ENCODE measurements around the gene TMEM9.

TMEM9 gene

DNA sequence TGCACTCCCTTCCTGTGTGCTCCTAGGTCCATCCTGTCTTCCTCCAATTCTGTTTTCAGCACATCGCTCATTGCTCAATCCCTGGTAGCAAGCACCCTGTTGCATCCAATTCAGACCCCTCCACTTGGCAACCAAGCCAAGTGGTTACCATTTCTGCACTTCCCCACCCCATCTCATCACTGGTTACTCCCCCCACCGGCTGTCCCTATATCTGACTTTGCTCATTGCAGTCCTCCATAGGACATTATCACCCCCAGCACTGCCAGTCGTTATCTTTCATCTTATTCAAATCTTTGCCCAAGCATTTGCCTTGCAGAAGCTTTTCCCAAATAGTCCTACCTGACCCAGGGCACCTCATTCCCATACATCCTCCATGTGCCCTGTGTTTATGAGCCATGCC lies 2.1 kb upstream of the TMEM9 start:
- TF ChIP-seq ZNF384 (IDR thresholded peaks at IDR 0.05) (no peak), FOXK2 (IDR thresholded peaks at IDR 0.05) (no peak), LEF1 (IDR thresholded peaks at IDR 0.05; ENCODE audit: borderline replicate concordance) (no peak)
- ChIA-PET CTCF (no interaction called here), POLR2A (interaction anchor here (4.7 kb wide), 1 partner anchor 14 kb away, joined by 31 read pairs; no protein-coding TSS in a partner anchor)
- no peak for DNase-seq (ENCODE audit: extremely low spot score)

GRCh38 chr1:201155354-201155753 lies 1.1 kb upstream of the TMEM9 start:
- TF ChIP-seq ZNF384 (IDR thresholded peaks at IDR 0.05) (no peak), SP1 (IDR thresholded peaks at IDR 0.05) (no peak), CTBP1 (IDR thresholded peaks at IDR 0.05; ENCODE audit: borderline replicate concordance) (no peak), ARNT (IDR thresholded peaks at IDR 0.05) (no peak), L3MBTL2 (conservative IDR thresholded peaks at IDR 0.05) (no peak), HDGF (IDR thresholded peaks at IDR 0.05; ENCODE audit: borderline replicate concordance) (no peak), FOXA1 (IDR thresholded peaks at IDR 0.05) (no peak), ELF4 (IDR thresholded peaks at IDR 0.05) (no peak), NFRKB (IDR thresholded peaks at IDR 0.05) (no peak), BHLHE40 (IDR thresholded peaks at IDR 0.05; ENCODE audit: borderline replicate concordance) (no peak)
- TF ChIP-seq, protein P1, sequence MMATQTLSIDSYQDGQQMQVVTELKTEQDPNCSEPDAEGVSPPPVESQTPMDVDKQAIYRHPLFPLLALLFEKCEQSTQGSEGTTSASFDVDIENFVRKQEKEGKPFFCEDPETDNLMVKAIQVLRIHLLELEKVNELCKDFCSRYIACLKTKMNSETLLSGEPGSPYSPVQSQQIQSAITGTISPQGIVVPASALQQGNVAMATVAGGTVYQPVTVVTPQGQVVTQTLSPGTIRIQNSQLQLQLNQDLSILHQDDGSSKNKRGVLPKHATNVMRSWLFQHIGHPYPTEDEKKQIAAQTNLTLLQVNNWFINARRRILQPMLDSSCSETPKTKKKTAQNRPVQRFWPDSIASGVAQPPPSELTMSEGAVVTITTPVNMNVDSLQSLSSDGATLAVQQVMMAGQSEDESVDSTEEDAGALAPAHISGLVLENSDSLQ (IDR thresholded peaks at IDR 0.05), result no peak
- POLR2A ChIA-PET, result interaction anchor here (4.7 kb wide), 1 partner anchor 15 kb away, joined by 31 read pairs; no protein-coding TSS in a partner anchor
- DNase-seq (ENCODE audit: extremely low spot score), result no peak
- CTCF ChIA-PET, result interaction anchor here (0.6 to 1.2 kb wide), 2 partner anchors 16 to 613 kb away, joined by 3 to 5 read pairs; no protein-coding TSS in a partner anchor

DNA sequence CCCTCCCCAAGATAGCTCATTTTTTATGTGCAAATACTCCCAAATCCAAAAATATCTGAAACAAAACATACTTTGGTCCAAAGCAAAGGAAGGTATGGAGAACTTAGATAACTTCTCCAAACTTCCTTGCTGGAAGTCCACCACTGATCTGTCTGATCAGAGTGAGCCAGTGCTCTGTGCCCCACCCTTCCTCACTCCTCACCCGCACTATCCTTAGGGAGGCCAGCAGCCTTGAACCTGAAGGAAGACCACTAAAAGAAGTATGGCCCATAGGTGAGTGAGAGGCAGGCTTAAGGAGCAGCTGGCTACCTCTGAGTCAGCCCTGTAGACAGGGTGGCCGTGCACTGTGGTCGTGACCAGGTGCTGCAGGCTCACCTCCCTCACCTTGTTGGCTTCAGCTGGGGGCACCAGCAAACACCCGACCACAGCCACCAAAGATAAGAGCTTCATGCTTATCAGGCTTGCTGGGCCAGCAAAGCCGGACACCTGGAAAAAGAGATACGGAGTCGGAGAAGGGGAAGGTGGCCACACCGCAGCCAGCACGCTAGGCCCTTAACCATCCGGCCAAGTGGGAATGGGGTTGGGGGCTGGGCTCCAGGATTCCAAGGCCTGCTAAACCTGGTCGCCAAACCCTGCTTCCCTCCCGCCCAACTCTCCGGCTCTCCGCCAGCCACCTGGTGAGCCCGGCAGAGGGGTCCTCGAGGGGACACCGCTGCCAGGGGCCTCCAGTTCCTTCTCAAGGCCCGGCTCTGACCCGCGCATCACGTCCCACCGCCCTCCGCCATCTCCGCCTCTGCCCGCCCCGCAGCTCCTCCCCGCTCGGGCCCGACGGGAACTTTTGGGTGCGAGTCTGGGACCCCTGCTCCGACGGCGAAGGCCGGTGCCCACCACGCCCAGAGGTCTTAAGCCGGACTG lies 543 bp downstream of the TMEM9 start:
- ChIA-PET POLR2A (interaction anchor here (0.9 to 4.7 kb wide), 4 partner anchors 10 to 21 kb away, joined by 3 to 31 read pairs (median 4); no protein-coding TSS in a partner anchor), CTCF (no interaction called here)
- DNase-seq (ENCODE audit: extremely low spot score), result no peak
- TF ChIP-seq HDGF (IDR thresholded peaks at IDR 0.05; ENCODE audit: borderline replicate concordance), result 0 out of 2 replicates have a peak, but pooled peaks have one; percentile 32
- TF ChIP-seq ZNF384 (IDR thresholded peaks at IDR 0.05), result no peak

DNA sequence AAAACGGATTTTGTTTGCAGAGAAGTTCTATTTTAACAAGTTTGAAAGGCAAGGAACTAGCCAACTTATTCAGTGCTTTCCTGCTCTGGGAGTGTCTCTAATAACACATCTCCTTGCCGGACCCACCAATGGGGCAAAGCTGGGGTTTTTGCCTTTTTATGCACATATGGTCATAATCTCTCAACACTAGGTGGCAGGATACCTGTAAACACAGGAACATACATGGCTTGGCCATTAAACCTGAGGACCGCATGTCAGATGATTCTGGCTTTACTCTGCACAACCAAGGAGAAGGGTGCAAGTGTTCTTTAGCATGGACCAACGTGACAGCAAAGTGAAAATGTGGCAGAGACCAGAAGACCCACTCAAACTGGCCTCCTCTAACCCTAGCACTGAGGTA lies 4.9 kb downstream of the TMEM9 start:
- TF ChIP-seq FOXM1 (IDR thresholded peaks at IDR 0.05; ENCODE audit: borderline replicate concordance) (no peak), BHLHE40 (IDR thresholded peaks at IDR 0.05; ENCODE audit: borderline replicate concordance) (no peak), ELF4 (IDR thresholded peaks at IDR 0.05) (no peak), CTBP1 (IDR thresholded peaks at IDR 0.05; ENCODE audit: borderline replicate concordance) (no peak)
- POLR2A ChIA-PET, result no interaction called here
- CTCF ChIA-PET, result interaction anchor here (1.0 kb wide), 2 partner anchors 21 to 30 kb away, joined by 3 read pairs; no protein-coding TSS in a partner anchor
- DNase-seq (ENCODE audit: extremely low spot score), result peak; percentile 65

GRCh38 chr1:201147396-201148015 lies 6.8 kb downstream of the TMEM9 start:
- no peak for DNase-seq (ENCODE audit: extremely low spot score)
- POLR2A ChIA-PET, result interaction anchor here (1.6 kb wide), 1 partner anchor 9 kb away, joined by 4 read pairs; no protein-coding TSS in a partner anchor
- CTCF ChIA-PET, result no interaction called here
- TF ChIP-seq FOXK2 (IDR thresholded peaks at IDR 0.05) (no peak), SUZ12 (IDR thresholded peaks at IDR 0.05) (no peak), FOXM1 (IDR thresholded peaks at IDR 0.05; ENCODE audit: borderline replicate concordance) (no peak), NFRKB (IDR thresholded peaks at IDR 0.05) (no peak), L3MBTL2 (conservative IDR thresholded peaks at IDR 0.05) (no peak), HDGF (IDR thresholded peaks at IDR 0.05; ENCODE audit: borderline replicate concordance) (no peak), FOXA1 (IDR thresholded peaks at IDR 0.05) (no peak), ZNF384 (IDR thresholded peaks at IDR 0.05) (no peak), LEF1 (IDR thresholded peaks at IDR 0.05; ENCODE audit: borderline replicate concordance) (no peak), BHLHE40 (IDR thresholded peaks at IDR 0.05; ENCODE audit: borderline replicate concordance) (no peak), SP1 (IDR thresholded peaks at IDR 0.05) (no peak), TARDBP (IDR thresholded peaks at IDR 0.05) (no peak), ELF4 (IDR thresholded peaks at IDR 0.05) (no peak)
- TF ChIP-seq, protein P1 (IDR thresholded peaks at IDR 0.05), result no peak

DNA sequence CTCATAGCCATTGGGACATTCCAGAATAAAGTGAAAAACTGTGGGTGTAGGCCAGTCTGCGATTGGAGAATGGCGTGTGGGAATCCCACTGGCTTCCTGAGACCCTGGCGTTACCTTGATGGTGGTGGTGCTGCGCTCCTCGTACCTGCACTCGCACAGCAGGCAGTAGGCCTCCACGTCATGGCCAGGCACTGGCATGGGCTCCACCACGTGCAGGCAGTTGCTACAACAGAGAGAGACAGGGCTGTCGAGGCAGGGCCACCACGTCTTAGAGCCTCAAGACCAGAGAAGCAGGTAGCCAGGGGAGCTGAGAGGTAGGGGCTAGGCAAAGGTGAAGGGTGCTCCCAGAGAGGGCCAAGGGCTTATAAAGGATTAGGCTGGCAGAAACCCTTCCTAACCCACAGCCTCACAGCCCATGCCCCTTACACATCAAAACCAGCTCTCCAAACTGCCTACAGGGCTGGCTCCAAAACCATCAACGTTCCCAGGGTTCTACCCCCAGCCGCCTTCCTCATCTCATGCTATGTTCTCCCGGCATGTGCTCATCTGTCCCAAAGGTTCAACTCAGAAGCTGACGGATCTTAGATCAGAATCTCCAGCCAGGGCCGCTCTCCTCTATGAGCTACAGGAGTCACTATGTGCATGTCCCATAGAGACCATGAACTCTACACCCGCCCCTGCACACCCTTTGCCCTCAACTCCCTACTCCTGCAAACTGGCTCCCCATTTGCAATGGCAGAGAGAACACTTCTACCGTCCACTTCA lies 7.5 kb downstream of the TMEM9 start:
- TF ChIP-seq NFRKB (IDR thresholded peaks at IDR 0.05) (no peak), LEF1 (IDR thresholded peaks at IDR 0.05; ENCODE audit: borderline replicate concordance) (no peak), TARDBP (IDR thresholded peaks at IDR 0.05) (no peak), SP1 (IDR thresholded peaks at IDR 0.05) (no peak), FOXM1 (IDR thresholded peaks at IDR 0.05; ENCODE audit: borderline replicate concordance) (no peak), ELF4 (IDR thresholded peaks at IDR 0.05) (no peak), SUZ12 (IDR thresholded peaks at IDR 0.05) (no peak), BHLHE40 (IDR thresholded peaks at IDR 0.05; ENCODE audit: borderline replicate concordance) (no peak), CTBP1 (IDR thresholded peaks at IDR 0.05; ENCODE audit: borderline replicate concordance) (no peak), L3MBTL2 (conservative IDR thresholded peaks at IDR 0.05) (no peak), ZNF384 (IDR thresholded peaks at IDR 0.05) (no peak), HDGF (IDR thresholded peaks at IDR 0.05; ENCODE audit: borderline replicate concordance) (no peak), FOXK2 (IDR thresholded peaks at IDR 0.05) (no peak), FOXA1 (IDR thresholded peaks at IDR 0.05) (no peak), ARNT (IDR thresholded peaks at IDR 0.05) (no peak)
- TF ChIP-seq, protein P1 (IDR thresholded peaks at IDR 0.05), result no peak
- ChIA-PET CTCF (no interaction called here), POLR2A (interaction anchor here (1.6 kb wide), 1 partner anchor 9 kb away, joined by 4 read pairs; no protein-coding TSS in a partner anchor)
- no peak for DNase-seq (ENCODE audit: extremely low spot score)

Measured in HEK293T (cell line).